Left lung (tissue), 10 donors: Measurements from ENCODE around the gene DZIP1L. TPM values are rescaled to one million over a fixed set of nuclear protein-coding genes. Genes with fewer than 3 reads are reported as not detected.
A peak's percentile ranks its signal among the peaks of the same experiment; 100 is the strongest.

Source experiments
- ATAC-seq: fragments of 200-7000 bp; cut with Tn5 transposase; one replicate; pipeline ENCODE4 v1.9.1; 2020; ENCODE audit warnings: moderate library complexity
- DNase-seq, 4 donors: peaks; one replicate each; pipeline ENCODE4 v3.0.0-alpha.2; 2013 to 2020
- H3K27ac ChIP-seq, 2 donors: fragments of 200-600 bp; sonication (generic) in 1 of 2; one replicate each; pipeline versions ENCODE4 v1.5.0 to v1.8.0; 2020 to 2021
- H3K27me3 ChIP-seq, 2 donors: fragments of 200-600 bp; sonication (generic) in 1 of 2; one replicate each; pipeline versions ENCODE4 v1.5.0 to v1.8.0; 2020 to 2021
- H3K36me3 ChIP-seq, 2 donors: fragments of 200-600 bp; sonication (generic) in 1 of 2; one replicate each; pipeline versions ENCODE4 v1.5.0 to v1.8.0; 2020 to 2021
- H3K4me1 ChIP-seq, 2 donors: fragments of 200-600 bp; one replicate each; pipeline ENCODE4 v1.8.0; 2021
- H3K4me3 ChIP-seq, 2 donors: fragments of 200-600 bp; sonication (generic) in 1 of 2; one replicate each; pipeline versions ENCODE4 v1.5.0 to v1.8.0; 2020 to 2021; ENCODE audit warnings: mild to moderate bottlenecking in 1 of 2
- H3K9me3 ChIP-seq, 2 donors: fragments of 200-600 bp; sonication (generic) in 1 of 2; one replicate each; pipeline versions ENCODE4 v1.5.0 to v1.8.0; 2020 to 2021
- intact Hi-C, 2 donors: fragments of 100-400 bp; cut with DNase I; formaldehyde crosslinking; loops; one replicate each; pipeline versions ENCODE4 v1.11.2 to v1.14.2; 2022
- polyA plus RNA-seq, 6 donors: library from polyadenylated mRNA; unstranded; fragments of 120-200 nt; gene quantifications; one replicate each; pipeline ENCODE4 v1.2.1, GENCODE V29; 2013; ENCODE audit not compliant: insufficient read length in 6 of 6
- total RNA-seq, 2 donors: library from RNA; stranded (reverse); fragmentation: NEBNext Ultra II Directional; extraction: Animal tissue kit (Norgen Biotek cat#: 25700); gene quantifications; one replicate each; pipeline ENCODE4 v1.2.1, GENCODE V29; 2021
- TF ChIP-seq, protein P1 (sequence below), 2 donors: fragments of 200-600 bp; sonication (generic) in 1 of 2; IDR thresholded peaks; one replicate each; pipeline versions ENCODE4 v1.5.0 to v1.8.0; 2021; ENCODE audit warnings: antibody characterized with exemption in 2 of 2
- donor health status: DM: no; HTN: yes; CAD: no.
- donor health status: DM: no; HTN: no; CAD: no.

DZIP1L gene
- total and polyA plus RNA-seq, 8 donors, result 14.0 to 24.2 (median 19.7) TPM

DNA sequence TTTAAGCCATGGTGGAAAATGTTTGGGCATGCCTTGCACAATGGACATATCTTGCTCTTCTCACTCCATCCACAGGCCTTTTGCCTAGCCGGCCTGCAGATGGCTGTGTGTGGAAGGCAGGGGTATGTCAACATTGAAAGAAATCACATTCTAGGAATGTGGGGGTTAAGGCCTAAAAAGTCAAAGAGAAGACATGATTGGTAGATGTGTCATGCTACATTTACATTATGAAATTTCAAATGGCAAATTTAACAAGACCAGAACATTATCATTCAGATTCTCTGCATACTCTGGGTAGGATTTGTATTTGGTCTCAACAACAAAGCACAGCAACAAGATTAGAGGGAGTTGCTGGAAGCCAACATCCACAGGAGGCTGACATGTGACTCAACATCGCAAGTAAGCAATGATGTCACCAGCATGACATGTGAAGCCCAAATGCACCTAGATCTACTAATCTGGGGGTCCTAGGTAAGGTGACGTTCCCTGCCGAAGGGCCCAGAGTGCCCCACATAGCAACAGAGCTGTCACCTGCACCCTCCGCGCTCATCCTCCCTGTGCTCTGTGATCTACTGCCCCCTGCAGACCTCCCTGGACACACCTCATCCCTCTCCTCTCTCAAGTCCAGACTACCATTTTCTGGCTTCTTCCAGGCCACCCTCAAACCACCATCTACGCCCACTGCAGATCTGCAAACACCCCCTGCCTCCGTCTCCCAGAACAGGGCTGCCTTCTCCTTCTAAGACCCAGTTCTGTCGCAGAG lies 66.1 kb downstream of the DZIP1L start:
- intact Hi-C loops, result no loop called here
- DNase-seq, result no peak
- H3K4me1 ChIP-seq, result no peaks in the 10 kb centered on the region
- no peaks in the 10 kb centered on the region for H3K27me3 ChIP-seq
- H3K27ac ChIP-seq, result no peak overlapping the region
- peaks cover 0 to 3% of the 10 kb centered on the region in 2 donors for H3K36me3 ChIP-seq
- ATAC-seq, result no peak
- H3K4me3 ChIP-seq, result no peak overlapping the region
- no peaks in the 10 kb centered on the region for H3K9me3 ChIP-seq
- TF ChIP-seq, protein P1, sequence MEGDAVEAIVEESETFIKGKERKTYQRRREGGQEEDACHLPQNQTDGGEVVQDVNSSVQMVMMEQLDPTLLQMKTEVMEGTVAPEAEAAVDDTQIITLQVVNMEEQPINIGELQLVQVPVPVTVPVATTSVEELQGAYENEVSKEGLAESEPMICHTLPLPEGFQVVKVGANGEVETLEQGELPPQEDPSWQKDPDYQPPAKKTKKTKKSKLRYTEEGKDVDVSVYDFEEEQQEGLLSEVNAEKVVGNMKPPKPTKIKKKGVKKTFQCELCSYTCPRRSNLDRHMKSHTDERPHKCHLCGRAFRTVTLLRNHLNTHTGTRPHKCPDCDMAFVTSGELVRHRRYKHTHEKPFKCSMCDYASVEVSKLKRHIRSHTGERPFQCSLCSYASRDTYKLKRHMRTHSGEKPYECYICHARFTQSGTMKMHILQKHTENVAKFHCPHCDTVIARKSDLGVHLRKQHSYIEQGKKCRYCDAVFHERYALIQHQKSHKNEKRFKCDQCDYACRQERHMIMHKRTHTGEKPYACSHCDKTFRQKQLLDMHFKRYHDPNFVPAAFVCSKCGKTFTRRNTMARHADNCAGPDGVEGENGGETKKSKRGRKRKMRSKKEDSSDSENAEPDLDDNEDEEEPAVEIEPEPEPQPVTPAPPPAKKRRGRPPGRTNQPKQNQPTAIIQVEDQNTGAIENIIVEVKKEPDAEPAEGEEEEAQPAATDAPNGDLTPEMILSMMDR (IDR thresholded peaks at IDR 0.05), result no peak

DNA sequence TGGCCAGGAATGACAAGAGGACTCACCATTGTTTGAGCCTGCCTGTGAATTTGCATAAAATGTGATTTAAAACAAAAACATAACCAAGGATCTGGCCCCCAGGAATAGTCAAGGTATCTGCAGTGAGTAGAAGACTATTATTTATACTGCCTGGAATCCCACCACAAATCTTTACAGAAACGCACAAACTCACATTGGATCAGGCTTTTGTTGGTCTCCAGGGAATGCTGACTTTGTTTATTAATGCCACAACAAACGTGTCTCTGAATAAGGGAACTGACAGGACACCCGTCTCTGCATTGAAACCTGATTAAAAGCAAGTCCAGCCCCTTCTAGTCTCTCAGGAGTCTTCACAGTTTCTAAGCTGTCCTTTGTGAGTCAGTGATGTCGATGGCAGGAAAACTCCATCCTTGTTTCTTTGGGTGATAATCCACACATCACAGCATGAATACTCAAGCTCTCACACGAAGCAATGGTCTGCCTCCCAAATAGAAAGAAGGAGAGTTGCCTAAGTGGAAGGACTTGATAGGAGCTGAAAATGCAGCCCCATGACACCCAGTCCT lies 67.7 kb downstream of the DZIP1L start:
- Histone ChIP-seq H3K9me3 (no peaks in the 10 kb centered on the region), H3K36me3 (peaks cover 0 to 3% of the 10 kb centered on the region in 2 donors), H3K4me3 (no peak overlapping the region), H3K27me3 (no peaks in the 10 kb centered on the region), H3K27ac (no peak overlapping the region), H3K4me1 (no peaks in the 10 kb centered on the region)
- TF ChIP-seq, protein P1 (IDR thresholded peaks at IDR 0.05), result no peak
- no peak for ATAC-seq
- intact Hi-C loops, result no loop called here
- DNase-seq, result no peak

DNA sequence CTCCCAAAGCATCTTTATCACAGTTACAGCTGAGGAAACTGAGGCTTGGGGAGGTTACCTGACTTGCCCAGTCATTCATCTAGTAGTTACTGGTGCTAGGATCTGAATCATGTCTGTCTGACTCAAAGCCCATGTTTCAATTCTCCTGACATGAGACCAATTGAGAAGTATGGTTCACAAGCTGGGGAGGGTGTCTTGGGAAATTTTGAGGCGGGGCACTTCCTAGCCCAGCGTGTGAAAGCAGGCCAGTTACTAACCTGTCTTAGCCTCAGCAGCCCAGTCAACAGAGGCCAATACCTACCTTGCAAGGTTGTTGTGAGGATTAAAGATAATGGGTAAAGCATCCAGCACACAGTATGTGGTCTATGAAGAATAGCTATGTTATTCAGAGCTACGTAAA lies 68.5 kb downstream of the DZIP1L start:
- H3K4me3 ChIP-seq, result no peak overlapping the region
- intact Hi-C loops, result no loop called here
- TF ChIP-seq, protein P1 (IDR thresholded peaks at IDR 0.05), result no peak

DNA sequence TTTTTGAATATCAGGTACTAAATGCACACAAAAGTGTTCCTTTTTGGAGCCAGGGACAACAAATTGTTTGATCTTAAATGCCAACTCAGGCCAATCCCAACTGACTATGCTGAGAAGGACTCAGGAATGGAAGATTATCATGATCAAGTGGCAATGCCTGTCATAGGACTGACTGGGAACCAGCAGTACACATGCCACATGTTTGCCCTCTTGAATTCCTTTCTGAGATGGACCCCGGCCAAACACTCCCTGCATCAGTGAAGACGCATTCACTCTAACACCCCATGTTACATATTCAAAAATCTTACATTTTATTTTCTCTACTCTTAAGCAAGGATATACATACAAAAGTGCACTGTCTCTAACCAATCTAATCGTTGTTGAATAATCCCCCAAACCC lies 69.3 kb downstream of the DZIP1L start:
- no peaks in the 10 kb centered on the region for H3K9me3 ChIP-seq
- intact Hi-C loops, result no loop called here
- H3K4me3 ChIP-seq, result no peak overlapping the region
- peak; percentile 56 for ATAC-seq
- no peaks in the 10 kb centered on the region for H3K4me1 ChIP-seq
- no peaks in the 10 kb centered on the region for H3K27me3 ChIP-seq
- DNase-seq, result peak in 1 of 4 donors; percentile 3
- no peak overlapping the region for H3K27ac ChIP-seq
- peaks cover 0 to 3% of the 10 kb centered on the region in 2 donors for H3K36me3 ChIP-seq
- TF ChIP-seq, protein P1 (IDR thresholded peaks at IDR 0.05), result no peak

More for the DNA sequence above, 68.5 kb downstream of the DZIP1L start:
- Histone ChIP-seq H3K9me3 (no peaks in the 10 kb centered on the region), H3K36me3 (peaks cover 0 to 3% of the 10 kb centered on the region in 2 donors), H3K27ac (no peak overlapping the region), H3K4me1 (no peaks in the 10 kb centered on the region), H3K27me3 (no peaks in the 10 kb centered on the region)
- DNase-seq, result no peak
- no peak for ATAC-seq

DNA sequence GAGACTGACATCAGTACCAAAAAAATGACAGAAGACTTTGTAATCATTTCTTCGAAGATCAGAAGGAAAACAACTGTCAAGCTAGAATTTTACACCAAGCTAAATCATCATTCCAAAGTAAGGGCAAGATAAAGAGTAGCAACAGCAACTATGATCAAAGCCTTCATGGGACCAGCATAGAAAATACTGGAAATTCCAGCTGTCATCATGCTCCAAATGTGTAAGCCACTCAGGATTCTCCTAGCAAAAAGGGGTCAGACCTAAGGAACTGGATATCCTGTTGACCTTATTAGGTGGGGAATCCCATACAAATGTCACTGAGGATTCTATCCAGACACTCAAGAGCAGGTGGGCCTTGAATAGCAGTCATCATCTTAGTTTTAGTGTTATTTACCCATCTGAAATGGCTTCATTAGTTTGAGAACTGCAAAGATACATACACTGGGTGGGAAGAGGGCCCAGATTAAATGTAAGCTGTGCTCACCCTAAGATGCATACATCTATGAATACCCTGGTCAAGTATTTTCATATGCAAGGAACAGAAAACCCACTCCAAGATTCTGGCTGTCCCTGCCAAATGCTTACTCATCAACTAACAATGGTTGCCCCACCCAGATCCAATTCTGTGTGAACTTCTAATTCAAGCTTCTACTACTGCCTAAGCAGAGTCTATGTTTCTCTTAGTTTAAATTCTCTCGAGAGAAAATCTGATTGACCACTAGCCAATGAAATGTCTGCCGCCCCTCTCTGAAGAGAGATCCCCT lies 72.0 kb downstream of the DZIP1L start:
- H3K4me1 ChIP-seq, result no peaks in the 10 kb centered on the region
- no peaks in the 10 kb centered on the region for H3K27me3 ChIP-seq
- ATAC-seq, result peak; percentile 8
- no peak for DNase-seq
- H3K36me3 ChIP-seq, result no peaks in the 10 kb centered on the region
- H3K27ac ChIP-seq, result no peak overlapping the region
- no peak overlapping the region for H3K4me3 ChIP-seq
- intact Hi-C loops, result no loop called here
- TF ChIP-seq, protein P1 (IDR thresholded peaks at IDR 0.05), result no peak
- no peaks in the 10 kb centered on the region for H3K9me3 ChIP-seq
